DND-41 (cell line): ENCODE results near the gene PCF11.

Source experiments
- ATAC-seq: fragments of 200-7000 bp; cut with Tn5 transposase; 3 replicates; pipeline ENCODE4 v1.9.1; 2021; ENCODE audit warnings: low read depth; ENCODE audit not compliant: insufficient read depth
- DNase-seq: peaks from one replicate; pipeline ENCODE4 v3.0.0-alpha.2; 2020
- H2AFZ ChIP-seq: 2 replicates; pipeline ENCODE4 v1.6.0; 2012; ENCODE audit warnings: low read depth, low read length
- H3K27ac ChIP-seq: 2 replicates; pipeline ENCODE4 v1.5.1; 2012; ENCODE audit warnings: low read length, inconsistent platforms
- H3K27me3 ChIP-seq: fragments of 200-600 bp; sonication (generic); 2 replicates; pipeline ENCODE4 v1.6.0; 2012; ENCODE audit warnings: low read length, mild to moderate bottlenecking, inconsistent platforms; ENCODE audit not compliant: insufficient read depth, poor library complexity
- H3K36me3 ChIP-seq: 2 replicates; pipeline ENCODE4 v1.5.1; 2012; ENCODE audit warnings: low read length, inconsistent platforms; ENCODE audit not compliant: insufficient read depth
- H3K4me1 ChIP-seq: 2 replicates; pipeline ENCODE4 v1.5.1; 2012; ENCODE audit warnings: mild to moderate bottlenecking, low read length; ENCODE audit not compliant: insufficient read depth
- H3K4me2 ChIP-seq: 2 replicates; pipeline ENCODE4 v1.6.0; 2012; ENCODE audit warnings: mild to moderate bottlenecking, moderate library complexity, low read length, inconsistent platforms; ENCODE audit not compliant: insufficient read depth
- H3K4me3 ChIP-seq, 2 experiments: fragments of 200-600 bp in 1 of 2; shearing (Covaris generic) in 1 of 2; 2 replicates each; pipeline ENCODE4 v1.5.1; 2012 to 2016; ENCODE audit warnings: inconsistent platforms in 2 of 2, low read length in 2 of 2, mild to moderate bottlenecking in 2 of 2, low read depth in 1 of 2, moderate library complexity in 1 of 2
- H3K79me2 ChIP-seq: 2 replicates; pipeline ENCODE4 v1.6.0; 2012; ENCODE audit warnings: low read length, inconsistent platforms; ENCODE audit not compliant: insufficient read depth
- H3K9ac ChIP-seq: 2 replicates; pipeline ENCODE4 v1.6.0; 2012; ENCODE audit warnings: low read depth, mild to moderate bottlenecking, inconsistent platforms, low read length, moderate library complexity
- H3K9me3 ChIP-seq: 2 replicates; pipeline ENCODE4 v1.5.1; 2012; ENCODE audit warnings: low read length, moderate library complexity, mild to moderate bottlenecking, inconsistent platforms; ENCODE audit not compliant: insufficient read depth, severe bottlenecking
- H4K20me1 ChIP-seq: 2 replicates; pipeline ENCODE4 v1.6.0; 2012; ENCODE audit warnings: low read length; ENCODE audit not compliant: insufficient read depth
- EZH2 ChIP-seq: IDR thresholded peaks from 3 replicates; pipeline ENCODE4 v1.6.1; 2012; ENCODE audit warnings: borderline replicate concordance, low read depth, mild to moderate bottlenecking, moderate library complexity, low read length, inconsistent platforms; ENCODE audit not compliant: severe bottlenecking
- TF ChIP-seq, protein P1 (sequence below): IDR thresholded peaks from 2 replicates; pipeline ENCODE4 v1.5.1; 2012; ENCODE audit warnings: borderline replicate concordance, low read length, moderate library complexity, mild to moderate bottlenecking; ENCODE audit not compliant: poor library complexity, severe bottlenecking; ENCODE audit errors: extremely low read depth

Gene PCF11

GRCh38 chr11:83192606-83193245, 35.8 kb downstream of the PCF11 start:
- DNase-seq (no peak), ATAC-seq (no peak)
- Histone ChIP-seq H3K4me3 (peak overlapping the region; percentile 75 to 98), H3K9me3 (no peaks in the 10 kb centered on the region), H3K36me3 (peaks cover 16% of the 10 kb centered on the region), H4K20me1 (no peaks in the 10 kb centered on the region; the same call in 1 of the 2 replicates), H3K9ac (peak overlapping the region; percentile 68), H3K4me1 (peaks cover 29% of the 10 kb centered on the region), H3K27me3 (no peaks in the 10 kb centered on the region), H2AFZ (peak overlapping the region; percentile 96), H3K4me2 (peak overlapping the region; percentile 100), H3K79me2 (peaks cover 16% of the 10 kb centered on the region), H3K27ac (peak overlapping the region; percentile 82)
- TF ChIP-seq, protein P1, sequence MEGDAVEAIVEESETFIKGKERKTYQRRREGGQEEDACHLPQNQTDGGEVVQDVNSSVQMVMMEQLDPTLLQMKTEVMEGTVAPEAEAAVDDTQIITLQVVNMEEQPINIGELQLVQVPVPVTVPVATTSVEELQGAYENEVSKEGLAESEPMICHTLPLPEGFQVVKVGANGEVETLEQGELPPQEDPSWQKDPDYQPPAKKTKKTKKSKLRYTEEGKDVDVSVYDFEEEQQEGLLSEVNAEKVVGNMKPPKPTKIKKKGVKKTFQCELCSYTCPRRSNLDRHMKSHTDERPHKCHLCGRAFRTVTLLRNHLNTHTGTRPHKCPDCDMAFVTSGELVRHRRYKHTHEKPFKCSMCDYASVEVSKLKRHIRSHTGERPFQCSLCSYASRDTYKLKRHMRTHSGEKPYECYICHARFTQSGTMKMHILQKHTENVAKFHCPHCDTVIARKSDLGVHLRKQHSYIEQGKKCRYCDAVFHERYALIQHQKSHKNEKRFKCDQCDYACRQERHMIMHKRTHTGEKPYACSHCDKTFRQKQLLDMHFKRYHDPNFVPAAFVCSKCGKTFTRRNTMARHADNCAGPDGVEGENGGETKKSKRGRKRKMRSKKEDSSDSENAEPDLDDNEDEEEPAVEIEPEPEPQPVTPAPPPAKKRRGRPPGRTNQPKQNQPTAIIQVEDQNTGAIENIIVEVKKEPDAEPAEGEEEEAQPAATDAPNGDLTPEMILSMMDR, result no peak
- no peak for TF ChIP-seq EZH2

GRCh38 chr11:83193315-83194280, 36.7 kb downstream of the PCF11 start, which contains the start of gene ANKRD42:
ANKRD42 (plus strand) TSS chr11:83193712; CDS start chr11:83194671, 959 bp downstream.
- no peaks in the 10 kb centered on the region for H3K9me3 ChIP-seq
- no peaks in the 10 kb centered on the region; the same call in 1 of the 2 replicates for H4K20me1 ChIP-seq
- H3K4me1 ChIP-seq, result peaks cover 29% of the 10 kb centered on the region
- peak within 1 kb of the TSS; percentile 82 for H3K27ac ChIP-seq
- DNase-seq, result peak; percentile 83
- peak within 1 kb of the TSS; percentile 68 for H3K9ac ChIP-seq
- peaks cover 16% of the 10 kb centered on the region for H3K79me2 ChIP-seq
- peak within 1 kb of the TSS; percentile 96 for H2AFZ ChIP-seq
- ATAC-seq, result peak; percentile 90
- TF ChIP-seq, protein P1, result no peak
- no peak for TF ChIP-seq EZH2
- peak within 1 kb of the TSS; percentile 75 to 98 for H3K4me3 ChIP-seq
- H3K4me2 ChIP-seq, result peak within 1 kb of the TSS; percentile 100
- H3K36me3 ChIP-seq, result peaks cover 16% of the 10 kb centered on the region
- H3K27me3 ChIP-seq, result no peaks in the 10 kb centered on the region

GRCh38 chr11:83194281-83195142, 37.6 kb downstream of the PCF11 start:
- Histone ChIP-seq H3K4me2 (peak overlapping the region; percentile 100), H3K9ac (peak overlapping the region; percentile 68), H2AFZ (peak overlapping the region; percentile 96), H3K79me2 (peaks cover 16% of the 10 kb centered on the region), H3K27ac (peak overlapping the region; percentile 35), H3K36me3 (peaks cover 16% of the 10 kb centered on the region), H3K4me3 (peak overlapping the region; percentile 75 to 98; a peak in 3 of 4 replicates), H3K4me1 (peaks cover 29% of the 10 kb centered on the region), H3K27me3 (no peaks in the 10 kb centered on the region), H4K20me1 (no peaks in the 10 kb centered on the region; the same call in 1 of the 2 replicates), H3K9me3 (no peaks in the 10 kb centered on the region)
- TF ChIP-seq, protein P1, result no peak
- no peak for TF ChIP-seq EZH2
- DNase-seq (peak; percentile 48), ATAC-seq (peak; percentile 64)
